Measurements from ENCODE around the gene AGBL4. TPM values are rescaled to one million over a fixed set of nuclear protein-coding genes. Genes with fewer than 3 reads are reported as not detected.
"Not testable (repeated sequence)": the region's sequence is repeated elsewhere in the genome, so short reads cannot be mapped to it uniquely, and the experiment has no call there.

AGBL4 gene
- polyA plus RNA-seq: not detected

DNA sequence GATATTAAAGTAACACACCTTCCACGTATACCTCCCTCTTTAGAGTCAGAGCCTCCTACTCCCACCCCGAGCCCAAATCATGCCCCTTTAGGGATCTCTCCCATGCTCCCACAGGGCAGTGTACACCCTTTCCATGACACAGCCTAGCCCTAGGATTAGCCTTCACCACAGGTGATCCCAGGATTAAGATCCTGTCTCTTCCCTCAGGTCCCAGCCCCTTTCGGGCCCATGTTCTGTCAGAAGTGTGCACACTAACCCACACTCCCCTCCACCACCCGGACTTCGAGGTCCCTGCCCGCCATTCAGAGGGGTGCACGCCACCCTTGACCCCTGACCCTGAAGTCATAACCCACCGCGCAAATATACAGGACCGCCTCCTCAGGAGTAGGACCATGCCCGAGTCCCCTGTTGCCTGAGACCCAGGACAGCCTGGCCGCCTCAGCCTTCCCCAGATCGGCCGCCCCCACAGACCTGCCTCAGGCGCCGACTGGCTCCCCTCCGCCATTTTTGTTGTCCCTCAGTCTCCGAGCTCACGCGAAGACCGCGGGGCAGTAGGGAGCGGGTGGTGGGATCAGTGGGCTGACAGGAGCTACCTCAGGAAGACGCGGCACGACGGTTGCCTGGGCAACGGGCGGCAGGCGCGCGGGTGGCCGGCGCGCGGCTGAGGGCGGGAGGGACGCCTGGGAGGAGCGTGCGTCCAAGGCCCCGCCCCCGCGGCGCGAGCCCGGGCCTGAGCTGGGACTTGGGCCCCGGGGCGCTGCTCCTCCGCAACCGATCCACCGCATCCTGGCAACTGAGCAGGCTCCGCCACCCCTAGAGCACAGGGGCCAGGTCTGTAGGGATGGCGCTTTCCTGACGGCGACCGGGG is at the start of gene AGBL4:
AGBL4 (minus strand) TSS at position 663 of the 868 bp plus-strand sequence.
- Mint-ChIP-seq H3K9me3 (peaks cover 0 to 4% (median 4%) of the 10 kb centered on the region in 3 donors), H3K4me3 (peak within 1 kb of the TSS in 2 of 4 donors; percentile 45 to 61), H3K4me1 (no peaks in the 10 kb centered on the region), H3K36me3 (no peaks in the 10 kb centered on the region), H3K27ac (no peak within 1 kb of the TSS), H3K27me3 (peaks cover 12% of the 10 kb centered on the region)

DNA sequence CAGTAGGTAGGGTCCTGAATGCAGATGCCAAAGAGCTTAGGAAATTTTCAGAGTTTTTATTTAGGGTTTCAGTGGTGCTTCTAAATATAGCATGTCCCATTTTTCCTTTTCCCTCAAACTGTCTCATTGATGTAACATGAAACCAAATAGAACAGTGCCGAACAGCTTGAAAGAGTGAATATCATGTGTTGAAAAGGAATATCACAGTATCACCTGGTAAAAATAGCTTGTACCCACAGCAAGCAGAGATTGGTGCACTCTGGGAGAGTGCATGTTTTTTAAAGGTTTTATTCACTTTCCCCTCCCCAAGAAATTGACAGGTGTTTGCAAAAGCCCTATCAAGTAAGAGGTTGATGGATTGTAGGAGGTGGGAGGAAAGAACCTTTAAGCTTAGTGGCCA is 43.1 kb upstream of the AGBL4 start:
- Mint-ChIP-seq H3K4me3 (no peak overlapping the region), H3K4me1 (peaks cover 0 to 1% (median 0%) of the 10 kb centered on the region in 3 donors), H3K9me3 (peaks cover 0 to 1% (median 0%) of the 10 kb centered on the region in 3 donors), H3K36me3 (no peaks in the 10 kb centered on the region), H3K27me3 (no peaks in the 10 kb centered on the region), H3K27ac (no peak overlapping the region)

DNA sequence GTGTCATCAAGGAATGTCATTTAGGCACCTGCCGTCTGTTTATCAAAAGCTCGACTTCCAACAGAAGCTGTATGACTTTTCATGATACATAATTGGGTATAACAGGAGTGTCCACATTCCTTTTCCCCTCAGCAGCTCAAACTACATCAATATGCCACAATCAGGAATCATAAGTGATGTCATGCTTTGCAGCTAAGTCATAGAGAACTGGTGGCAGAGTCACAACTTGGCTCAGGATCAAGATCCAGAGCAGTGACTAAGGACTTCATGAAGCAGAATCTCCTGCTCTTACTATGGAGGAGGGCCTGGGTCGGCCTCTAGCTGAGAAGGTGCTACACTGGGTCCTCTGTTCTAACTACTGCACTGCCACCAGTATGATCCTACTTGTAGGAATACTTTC is 36.5 kb upstream of the AGBL4 start:
- no peak overlapping the region for H3K4me3 Mint-ChIP-seq
- H3K4me1 Mint-ChIP-seq: peaks cover 0 to 1% (median 0%) of the 10 kb centered on the region in 3 donors
- H3K36me3 Mint-ChIP-seq: no peaks in the 10 kb centered on the region
- peaks cover 0 to 1% (median 0%) of the 10 kb centered on the region in 3 donors for H3K9me3 Mint-ChIP-seq
- H3K27me3 Mint-ChIP-seq: no peaks in the 10 kb centered on the region
- H3K27ac Mint-ChIP-seq: no peak overlapping the region

DNA sequence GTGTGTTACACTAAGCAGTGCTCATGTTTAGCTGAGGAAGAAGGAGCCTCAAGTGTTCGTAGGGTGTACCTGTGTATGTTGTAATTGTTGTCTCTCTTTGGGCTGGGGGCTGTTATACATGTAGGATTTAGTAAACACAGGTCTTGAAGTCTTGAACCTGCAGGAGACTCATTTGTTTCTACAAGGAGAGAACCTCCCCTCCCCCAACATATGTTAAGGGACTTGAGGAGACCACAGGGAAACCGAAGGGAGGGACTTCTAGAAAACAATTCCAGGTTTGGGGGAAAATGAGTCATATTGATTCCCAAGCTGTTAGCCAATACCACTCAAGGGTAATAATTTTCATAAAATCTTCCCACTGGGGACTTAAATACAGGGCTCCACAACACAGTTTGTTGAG is 25.0 kb upstream of the AGBL4 start:
- Mint-ChIP-seq H3K4me3 (no peak overlapping the region), H3K9me3 (no peaks in the 10 kb centered on the region), H3K27me3 (peaks cover 11% of the 10 kb centered on the region), H3K36me3 (no peaks in the 10 kb centered on the region), H3K27ac (peak overlapping the region in 1 of 3 donors; percentile 48), H3K4me1 (no peaks in the 10 kb centered on the region)

DNA sequence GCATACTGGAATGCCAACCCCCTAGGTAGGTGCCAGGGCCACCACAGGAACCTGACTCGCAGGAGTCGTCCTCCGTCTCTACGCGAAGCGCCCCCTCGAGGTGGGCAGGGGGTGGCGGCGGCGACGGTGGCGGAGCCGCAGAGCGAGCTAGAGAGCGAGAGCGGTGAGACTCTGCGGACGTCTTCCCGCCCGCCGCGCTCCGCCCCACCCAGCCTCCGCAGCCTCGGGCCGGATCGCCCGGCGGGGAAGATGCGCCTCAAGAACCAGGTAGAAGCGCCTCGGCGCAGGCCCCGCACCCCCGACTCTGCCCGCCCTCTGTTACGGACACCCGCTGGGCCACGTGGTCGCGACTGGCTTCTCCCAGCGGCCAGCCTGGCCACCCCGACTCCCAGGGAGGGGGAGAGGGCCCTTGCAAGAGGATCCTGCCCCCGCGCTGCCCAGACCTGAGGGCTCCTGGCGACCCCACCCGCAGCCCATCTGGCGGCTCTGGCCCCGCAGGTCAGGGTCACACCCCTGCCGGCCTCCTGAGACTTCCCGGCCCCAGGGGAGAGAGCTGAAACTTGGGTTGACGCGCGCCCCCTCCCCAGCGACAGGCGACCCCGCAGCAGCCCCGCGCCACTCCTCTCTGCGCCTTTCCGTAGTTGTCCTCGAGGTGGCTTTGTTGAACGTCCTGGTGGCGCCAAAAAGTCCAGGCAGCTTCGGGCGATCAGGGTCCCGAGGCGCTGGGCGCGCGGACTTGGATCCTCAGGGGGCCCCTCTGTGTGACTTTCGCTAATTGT is 24.4 kb upstream of the AGBL4 start:
- Mint-ChIP-seq H3K4me3 (no peak overlapping the region), H3K4me1 (no peaks in the 10 kb centered on the region), H3K9me3 (no peaks in the 10 kb centered on the region), H3K27me3 (peaks cover 12% of the 10 kb centered on the region), H3K36me3 (no peaks in the 10 kb centered on the region), H3K27ac (peak overlapping the region in 1 of 3 donors; percentile 48)

DNA sequence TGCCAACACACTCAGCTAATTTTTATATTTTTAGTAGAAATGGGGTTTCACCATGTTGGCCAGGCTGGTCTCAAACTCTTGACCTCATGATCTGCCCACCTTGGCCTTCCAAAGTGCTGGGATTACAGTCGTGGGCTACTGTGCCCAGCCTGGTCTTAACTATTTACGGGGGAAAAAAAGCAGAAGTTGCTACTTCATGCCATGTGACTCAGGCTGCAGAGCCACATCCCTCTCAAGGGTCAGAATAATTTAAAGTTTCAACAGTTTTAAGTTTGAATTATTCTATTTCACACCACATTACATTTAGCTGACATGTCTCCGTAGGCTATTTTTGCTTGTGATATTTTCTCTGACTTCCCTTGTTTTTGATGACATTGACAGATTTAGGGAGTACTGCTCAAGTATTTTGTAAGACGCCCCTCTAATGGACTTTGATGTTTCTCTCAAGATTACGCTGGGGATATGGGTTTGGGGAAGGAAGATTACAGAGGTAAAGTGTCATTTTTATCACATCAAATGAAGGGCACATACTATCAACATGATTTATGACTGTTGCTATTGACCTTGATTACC is 14.6 kb upstream of the AGBL4 start:
- Mint-ChIP-seq H3K27ac (no peak overlapping the region), H3K9me3 (peaks cover 0 to 9% (median 2%) of the 10 kb centered on the region in 3 donors), H3K4me1 (no peaks in the 10 kb centered on the region), H3K27me3 (no peaks in the 10 kb centered on the region), H3K4me3 (no peak overlapping the region), H3K36me3 (no peaks in the 10 kb centered on the region)

DNA sequence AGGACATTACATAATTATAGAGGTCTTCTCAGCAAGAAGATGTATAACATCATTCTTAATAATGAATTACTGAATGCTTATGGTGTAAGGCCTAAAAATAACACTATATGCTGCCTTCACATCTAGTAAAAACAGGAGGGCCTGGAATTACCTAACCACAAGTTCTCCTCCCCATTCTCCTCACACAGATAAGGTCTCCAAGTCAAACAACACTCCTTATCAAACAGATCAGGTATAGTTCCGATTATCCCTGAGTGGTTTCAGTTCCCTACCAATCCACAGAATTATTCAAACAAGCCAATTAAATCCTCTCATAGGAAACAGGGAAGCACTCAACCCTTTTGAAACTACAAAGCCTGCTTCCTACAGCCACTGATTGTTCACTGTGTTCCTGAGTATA is 4.0 kb upstream of the AGBL4 start:
- Mint-ChIP-seq H3K36me3 (no peaks in the 10 kb centered on the region), H3K4me1 (no peaks in the 10 kb centered on the region), H3K4me3 (no peak overlapping the region), H3K27ac (no peak overlapping the region), H3K27me3 (peaks cover 12% of the 10 kb centered on the region), H3K9me3 (peaks cover 0 to 10% (median 4%) of the 10 kb centered on the region in 3 donors)

DNA sequence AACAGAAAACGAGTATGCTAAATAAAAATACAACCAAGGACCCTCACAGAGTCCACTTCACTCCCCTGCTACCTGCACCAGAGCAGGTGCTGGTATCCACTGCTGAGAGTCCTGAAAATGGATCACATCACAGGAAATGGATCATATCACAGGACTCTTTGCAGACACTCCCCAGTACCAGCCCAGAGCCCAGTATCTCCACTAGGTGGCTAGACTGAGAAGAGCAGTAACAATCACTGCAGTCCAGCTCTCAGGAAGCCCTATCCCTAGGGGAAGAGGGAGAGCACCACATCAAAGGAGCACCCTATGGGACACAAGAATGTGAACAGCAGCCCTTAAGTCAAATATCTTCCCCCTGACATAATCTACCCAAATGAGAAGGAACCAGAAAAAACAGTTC is 28.0 kb downstream of the AGBL4 start:
- no peak overlapping the region for H3K27ac Mint-ChIP-seq
- no peaks in the 10 kb centered on the region for H3K4me1 Mint-ChIP-seq
- H3K27me3 Mint-ChIP-seq: no peaks in the 10 kb centered on the region
- H3K9me3 Mint-ChIP-seq: peaks cover 5 to 14% (median 11%) of the 10 kb centered on the region in 3 donors
- no peaks in the 10 kb centered on the region for H3K36me3 Mint-ChIP-seq
- no peak overlapping the region for H3K4me3 Mint-ChIP-seq

DNA sequence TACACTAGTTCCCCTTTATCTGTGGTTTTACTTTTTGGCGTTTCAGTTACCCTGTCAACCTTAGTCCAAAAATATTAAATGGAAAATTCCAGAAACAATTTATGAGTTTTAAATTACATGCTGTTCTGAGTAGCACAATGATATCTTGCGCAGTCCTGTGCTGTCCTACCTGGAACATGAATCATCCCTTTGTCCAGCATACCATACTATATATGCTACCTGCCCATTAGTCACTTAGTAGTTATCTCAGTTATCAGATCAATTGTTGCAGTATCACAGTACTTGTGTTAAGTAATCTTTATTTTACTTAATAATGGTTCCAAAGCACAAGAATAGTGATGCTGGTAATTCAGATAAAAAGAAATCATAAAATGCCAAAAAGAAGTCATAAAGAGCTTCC is 52.7 kb downstream of the AGBL4 start:
- Mint-ChIP-seq H3K27ac (no peak overlapping the region), H3K36me3 (no peaks in the 10 kb centered on the region), H3K4me3 (no peak overlapping the region), H3K9me3 (peaks cover 0 to 4% (median 0%) of the 10 kb centered on the region in 3 donors), H3K4me1 (no peaks in the 10 kb centered on the region), H3K27me3 (no peaks in the 10 kb centered on the region)

DNA sequence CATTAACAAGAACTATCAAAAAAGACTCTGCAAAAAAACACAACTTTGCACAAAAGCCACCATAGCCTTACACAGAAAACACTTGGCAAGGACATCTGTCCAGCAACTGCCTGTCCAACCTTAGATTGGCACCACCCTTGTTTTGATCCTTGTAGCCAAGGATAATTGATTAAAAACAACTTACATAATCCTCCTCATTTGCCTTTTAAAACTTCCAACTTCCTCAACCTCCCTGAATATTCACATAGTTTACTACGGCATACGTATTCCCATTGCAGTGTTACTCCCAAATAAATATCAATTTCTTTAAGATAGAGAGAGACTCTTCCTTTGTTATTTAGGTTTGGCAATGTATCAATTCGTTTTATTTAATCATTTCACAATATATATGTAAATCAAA is 72.4 kb downstream of the AGBL4 start:
- Mint-ChIP-seq H3K27ac (no peak overlapping the region), H3K4me3 (no peak overlapping the region), H3K27me3 (no peaks in the 10 kb centered on the region), H3K9me3 (peaks cover 0 to 6% (median 1%) of the 10 kb centered on the region in 3 donors), H3K36me3 (no peaks in the 10 kb centered on the region), H3K4me1 (no peaks in the 10 kb centered on the region)

DNA sequence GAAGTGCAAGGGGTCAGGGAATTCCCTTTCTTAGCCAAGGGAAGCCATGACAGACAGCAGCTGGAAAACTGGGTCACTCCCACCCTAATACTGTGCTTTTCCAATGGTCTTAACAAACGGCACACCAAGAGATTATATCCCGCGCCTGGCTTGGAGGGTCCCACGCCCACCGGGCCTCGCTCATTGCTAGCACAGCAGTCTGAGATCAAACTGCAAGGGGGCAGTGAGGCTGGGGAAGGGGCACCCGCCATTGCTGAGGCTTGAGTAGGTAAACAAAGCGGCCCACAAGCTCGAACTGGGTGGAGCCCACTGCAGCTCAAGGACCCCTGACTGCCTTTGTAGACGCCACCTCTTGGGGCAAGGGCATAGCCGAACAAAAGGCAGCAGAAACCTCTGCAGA is 108.5 kb downstream of the AGBL4 start:
- H3K36me3 Mint-ChIP-seq, H3K4me1 Mint-ChIP-seq, H3K4me3 Mint-ChIP-seq, H3K27me3 Mint-ChIP-seq, H3K27ac Mint-ChIP-seq: not testable (repeated sequence)
- peaks cover 2 to 14% (median 8%) of the 10 kb centered on the region in 3 donors for H3K9me3 Mint-ChIP-seq

DNA sequence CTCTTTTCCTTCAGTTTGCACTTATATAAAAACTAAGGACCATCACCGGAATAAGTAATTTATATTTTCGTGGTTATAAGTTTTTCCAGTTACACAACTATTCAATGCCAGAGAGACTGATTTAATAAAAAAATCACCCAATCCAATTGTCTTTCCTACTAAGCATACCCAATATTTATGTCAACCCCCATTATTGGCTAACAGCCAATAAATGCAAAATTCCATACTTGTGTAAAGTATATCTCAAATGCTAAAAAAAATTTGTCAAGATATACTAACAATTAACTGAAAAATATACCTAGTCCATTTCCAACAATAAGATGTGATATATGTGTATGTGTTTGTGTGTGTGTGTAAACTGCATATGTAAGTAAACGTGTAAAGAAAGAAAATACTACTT is 117.4 kb downstream of the AGBL4 start:
- H3K9me3 Mint-ChIP-seq: peaks cover 3 to 10% (median 6%) of the 10 kb centered on the region in 3 donors
- H3K36me3 Mint-ChIP-seq: no peaks in the 10 kb centered on the region
- no peak overlapping the region for H3K4me3 Mint-ChIP-seq
- H3K27ac Mint-ChIP-seq: no peak overlapping the region
- H3K4me1 Mint-ChIP-seq: no peaks in the 10 kb centered on the region
- H3K27me3 Mint-ChIP-seq: no peaks in the 10 kb centered on the region

DNA sequence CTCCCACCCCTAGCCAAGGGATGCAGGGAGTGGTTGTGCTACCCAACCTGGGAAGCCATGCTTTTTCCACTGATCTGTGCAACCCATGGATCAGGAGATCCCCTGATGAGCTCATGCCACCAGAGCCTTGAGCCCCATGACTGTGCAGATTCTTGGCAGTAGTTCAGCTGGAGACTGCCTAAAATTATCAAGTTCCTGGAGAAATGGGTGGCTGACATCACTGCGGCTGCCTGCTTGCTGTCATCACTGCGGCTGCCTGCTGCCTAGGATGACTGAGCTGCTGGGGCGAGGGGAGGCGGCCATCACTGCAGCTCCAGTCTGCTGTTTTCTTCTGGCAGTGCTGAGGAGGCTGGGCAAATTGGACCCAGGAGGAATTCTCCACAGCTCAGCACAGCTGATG is 159.2 kb downstream of the AGBL4 start:
- no peaks in the 10 kb centered on the region for H3K36me3 Mint-ChIP-seq
- H3K9me3 Mint-ChIP-seq: peaks cover 8 to 17% (median 10%) of the 10 kb centered on the region in 3 donors

DNA sequence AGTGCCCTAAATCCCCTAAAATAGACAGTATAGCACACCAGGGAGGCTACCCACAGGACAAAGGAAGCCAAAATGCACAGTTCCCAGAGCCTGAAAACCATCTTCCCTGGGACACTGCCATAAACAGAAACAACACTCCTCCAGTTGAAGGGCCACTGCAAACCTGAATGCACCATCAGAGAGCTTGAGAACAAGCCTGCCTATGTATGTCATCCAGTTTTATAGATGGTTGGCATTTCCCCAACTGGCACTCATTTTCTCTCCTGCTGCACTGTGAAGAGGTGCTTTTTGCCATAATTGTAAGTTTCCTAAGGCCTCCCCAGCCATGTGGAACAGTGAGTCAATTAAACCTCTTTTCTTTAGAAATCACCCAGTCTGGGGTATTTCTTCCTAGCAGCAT is 169.0 kb downstream of the AGBL4 start:
- H3K27ac Mint-ChIP-seq: no peak overlapping the region
- H3K36me3 Mint-ChIP-seq: no peaks in the 10 kb centered on the region
- peaks cover 0 to 7% (median 0%) of the 10 kb centered on the region in 3 donors for H3K9me3 Mint-ChIP-seq
- H3K4me3 Mint-ChIP-seq: no peak overlapping the region
- H3K4me1 Mint-ChIP-seq: no peaks in the 10 kb centered on the region
- H3K27me3 Mint-ChIP-seq: no peaks in the 10 kb centered on the region

More for the DNA sequence above, 159.2 kb downstream of the AGBL4 start:
- Mint-ChIP-seq H3K4me3 (no peak overlapping the region), H3K4me1 (no peaks in the 10 kb centered on the region), H3K27me3 (no peaks in the 10 kb centered on the region), H3K27ac (no peak overlapping the region)

DNA sequence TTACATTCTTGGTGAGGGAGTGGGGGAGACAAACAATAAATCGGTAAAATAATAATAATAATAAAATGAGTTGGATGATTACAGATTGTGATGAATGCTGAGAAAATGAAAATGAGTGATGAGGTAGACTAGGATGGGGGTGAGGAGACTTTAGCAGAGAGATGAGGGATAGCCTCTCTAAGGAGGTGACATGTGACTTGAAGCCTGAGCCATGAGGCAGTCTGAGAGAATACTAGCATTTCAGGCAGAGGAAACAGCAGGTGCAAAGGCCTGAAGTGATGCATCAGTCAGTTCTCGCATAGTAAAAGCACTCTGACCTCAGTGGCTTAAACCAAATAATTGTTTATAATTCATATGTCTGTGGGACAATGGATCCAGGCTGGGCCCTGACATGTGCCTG is 181.2 kb downstream of the AGBL4 start:
- Mint-ChIP-seq H3K4me3 (no peak overlapping the region), H3K9me3 (peaks cover 5 to 29% (median 6%) of the 10 kb centered on the region in 3 donors), H3K27ac (no peak overlapping the region), H3K36me3 (peaks cover 2% of the 10 kb centered on the region), H3K27me3 (peaks cover 2% of the 10 kb centered on the region), H3K4me1 (no peaks in the 10 kb centered on the region)
